Right renal cortex interstitium (tissue), 3 donors: Measurements from ENCODE around the gene P4HB. TPM values are rescaled to one million over a fixed set of nuclear protein-coding genes. Genes with fewer than 3 reads are reported as not detected.
A peak's percentile ranks its signal among the peaks of the same experiment; 100 is the strongest.

ENCODE experiments used
- DNase-seq, 3 donors: peaks; one replicate each; pipeline ENCODE4 v3.0.0-alpha.2; 2013; ENCODE audit warnings: low read depth in 3 of 3, low spot score in 2 of 3
- polyA plus RNA-seq, 3 donors: library from polyadenylated mRNA; unstranded; fragments of 120-200 nt; gene quantifications; one replicate each; pipeline ENCODE4 v1.2.1, GENCODE V29; 2013; ENCODE audit not compliant: insufficient read length in 3 of 3

The P4HB gene
- polyA plus RNA-seq, 3 donors, result 445 to 458 (median 450) TPM

- no peak for DNase-seq
Observed at GRCh38 chr17:81898029-81898866, 37.9 kb upstream of the P4HB start.

DNA sequence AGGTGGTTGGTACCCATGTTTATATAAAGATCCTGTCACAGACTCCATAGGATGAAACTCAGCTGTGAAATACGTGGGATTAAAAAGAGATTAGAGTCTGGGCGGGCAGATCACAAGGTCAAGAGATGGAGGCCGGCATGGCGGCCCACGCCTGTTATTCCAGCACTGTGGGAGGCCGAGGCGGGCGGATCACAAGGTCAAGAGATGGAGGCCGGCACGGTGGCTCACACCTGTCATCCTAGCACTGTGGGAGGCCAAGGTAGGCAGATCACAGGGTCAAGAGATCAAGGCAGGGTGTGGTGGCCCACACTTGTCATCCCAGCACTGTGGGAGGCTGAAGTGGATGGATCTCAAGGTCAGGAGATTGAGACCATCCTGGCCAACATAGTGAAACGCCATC is 35.1 kb upstream of the P4HB start:
- DNase-seq, result no peak

- DNase-seq, result no peak
Observed at GRCh38 chr17:81891303-81891552, 30.9 kb upstream of the P4HB start.

GRCh38 chr17:81890447-81891302 is 30.3 kb upstream of the P4HB start:
- no peak for DNase-seq

DNA sequence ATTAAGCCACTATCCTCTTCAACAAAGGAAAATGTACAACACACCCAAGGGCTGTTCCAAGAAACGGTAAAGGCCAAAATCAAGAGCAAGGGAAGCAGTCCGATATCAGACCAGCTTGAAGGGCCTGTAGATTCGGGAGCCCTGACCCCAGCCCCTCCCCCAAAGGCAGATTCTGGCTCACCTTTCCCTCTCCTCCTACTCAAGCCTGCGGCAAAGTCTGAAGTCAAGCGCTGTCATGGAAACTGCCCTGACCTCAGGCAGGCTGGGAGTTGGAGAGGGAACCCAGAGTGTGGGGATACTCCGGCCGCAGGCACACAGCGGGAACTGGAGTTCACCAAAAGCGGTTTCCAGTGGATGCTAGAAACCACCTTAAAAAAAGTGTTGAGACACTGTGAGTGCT is 29.3 kb upstream of the P4HB start:
- no peak for DNase-seq

DNA sequence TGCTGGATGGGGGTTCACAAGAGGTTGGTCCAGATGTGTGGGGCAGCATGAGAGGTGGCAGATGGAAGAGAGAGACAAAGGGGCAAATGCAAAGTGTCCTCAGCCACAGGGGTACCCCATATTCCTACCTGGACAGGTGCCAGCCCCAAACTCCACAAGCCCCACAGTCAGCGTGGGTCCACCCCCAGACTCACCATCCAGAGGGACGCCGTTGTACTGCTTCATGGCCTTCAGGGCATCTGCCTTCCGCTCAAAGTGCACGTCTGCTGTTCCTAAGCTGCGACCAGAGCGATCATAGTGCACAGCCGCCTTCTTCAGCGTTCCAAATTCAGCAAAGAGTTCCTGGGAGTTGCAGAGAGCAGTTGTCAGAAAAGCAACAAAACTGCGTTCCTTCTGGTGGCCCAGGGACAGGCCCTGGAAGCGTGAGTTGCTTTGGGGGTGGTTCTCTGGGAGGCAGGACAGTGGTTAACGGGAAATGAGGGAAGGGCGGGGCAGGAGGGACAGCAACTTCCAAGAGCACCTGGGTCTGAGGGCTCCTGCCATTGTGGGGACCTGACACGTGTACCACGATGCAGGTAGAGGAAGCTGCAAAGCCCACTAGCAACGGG is 28.8 kb upstream of the P4HB start:
- DNase-seq, result no peak

DNA sequence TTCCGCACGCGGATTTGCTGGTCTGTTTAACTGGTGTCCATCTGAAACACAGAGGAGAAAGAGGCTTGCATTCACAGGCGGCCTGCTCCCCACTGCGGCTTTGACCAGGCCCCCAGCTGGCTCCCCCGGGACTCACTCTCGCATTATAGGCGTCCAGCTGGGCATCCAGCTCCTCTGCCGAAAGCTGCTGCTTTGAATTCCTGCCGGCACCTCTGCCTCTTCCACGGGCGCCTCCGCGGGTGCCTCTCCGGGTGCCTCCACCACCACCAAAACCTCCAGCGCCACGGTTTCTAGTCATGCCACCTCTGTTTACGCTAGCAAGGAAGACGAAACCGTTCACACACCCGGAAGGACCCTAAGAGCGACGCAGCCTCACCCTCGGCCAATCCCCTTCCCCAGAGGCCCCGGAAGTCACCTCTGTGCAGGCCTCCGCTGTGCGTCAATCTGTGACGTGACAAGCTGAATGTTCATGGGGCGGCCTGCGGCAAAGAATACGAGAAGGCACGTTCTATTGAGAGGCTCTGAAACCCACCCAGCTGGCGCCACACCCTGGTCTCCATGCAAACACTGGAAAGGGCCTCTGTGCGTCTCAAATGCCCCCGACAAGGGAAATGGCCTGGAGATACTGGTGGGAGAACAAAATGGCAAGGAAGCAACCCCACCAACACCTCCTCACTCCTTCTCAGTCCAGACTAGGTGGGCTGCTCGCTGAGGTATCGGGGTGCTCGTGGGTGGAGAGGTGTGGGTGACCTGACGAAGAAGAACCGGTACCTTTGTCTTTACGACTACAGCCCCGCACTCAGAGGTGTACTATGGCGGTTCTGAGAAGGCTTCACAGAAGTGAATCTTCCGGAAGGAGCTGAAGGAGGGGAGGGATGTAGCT is 28.0 kb upstream of the P4HB start:
- DNase-seq, result no peak

DNA sequence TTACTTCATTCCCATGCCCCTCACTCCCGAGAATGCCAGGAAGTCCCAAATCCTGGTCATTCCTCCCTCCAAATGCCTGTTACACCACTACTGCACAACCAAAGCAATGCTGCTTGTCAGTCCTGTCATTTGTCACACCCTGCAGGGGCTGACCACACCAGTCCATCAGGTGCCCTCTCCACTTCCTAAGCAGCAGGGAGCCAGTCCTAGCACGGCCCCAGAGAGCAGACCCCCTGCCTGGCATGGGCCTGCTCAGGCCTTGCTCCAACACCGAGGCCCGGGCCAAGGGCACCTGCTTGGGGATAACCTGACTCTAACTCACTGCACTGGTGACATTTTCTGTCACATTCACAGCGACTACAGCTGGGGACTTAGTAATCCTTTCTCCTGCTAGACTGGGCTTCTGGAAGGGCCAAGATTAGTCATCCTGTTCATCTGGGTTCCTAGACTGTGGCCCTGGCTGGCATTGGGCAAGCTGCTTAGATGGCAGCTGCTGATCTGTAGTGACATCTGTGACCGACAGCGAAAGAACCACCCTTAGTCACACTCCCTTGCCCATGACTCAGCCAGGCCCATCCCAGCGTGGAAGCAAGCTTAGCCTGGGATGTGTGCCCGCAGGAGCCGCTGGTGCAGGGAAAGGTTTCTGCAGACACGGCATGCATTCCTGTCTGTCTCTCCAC is 25.7 kb upstream of the P4HB start:
- no peak for DNase-seq

GRCh38 chr17:81885454-81885853 is 25.1 kb upstream of the P4HB start:
- no peak for DNase-seq

GRCh38 chr17:81884968-81885367 is 24.6 kb upstream of the P4HB start:
- no peak for DNase-seq

GRCh38 chr17:81884520-81884919 is 24.2 kb upstream of the P4HB start:
- no peak for DNase-seq

DNA sequence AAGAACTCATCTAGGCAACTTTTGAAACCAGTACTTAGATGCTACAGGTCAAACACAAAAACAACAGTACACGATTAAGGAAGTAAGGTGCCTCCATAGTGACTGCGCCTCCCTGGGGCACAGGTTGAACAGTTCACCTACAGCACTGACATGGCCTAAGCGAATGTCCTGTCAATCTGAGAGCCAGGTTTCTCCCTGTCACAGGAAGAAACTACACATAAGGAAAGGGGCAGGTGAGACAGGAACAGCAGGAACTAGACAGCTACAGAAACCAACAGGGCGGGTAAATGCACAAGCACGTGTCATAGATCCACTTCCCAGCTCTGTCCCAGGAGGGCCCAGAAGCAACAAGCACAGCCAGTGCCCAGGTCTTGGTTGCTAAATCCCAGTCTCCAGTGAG is 18.8 kb upstream of the P4HB start:
- DNase-seq, result no peak

DNA sequence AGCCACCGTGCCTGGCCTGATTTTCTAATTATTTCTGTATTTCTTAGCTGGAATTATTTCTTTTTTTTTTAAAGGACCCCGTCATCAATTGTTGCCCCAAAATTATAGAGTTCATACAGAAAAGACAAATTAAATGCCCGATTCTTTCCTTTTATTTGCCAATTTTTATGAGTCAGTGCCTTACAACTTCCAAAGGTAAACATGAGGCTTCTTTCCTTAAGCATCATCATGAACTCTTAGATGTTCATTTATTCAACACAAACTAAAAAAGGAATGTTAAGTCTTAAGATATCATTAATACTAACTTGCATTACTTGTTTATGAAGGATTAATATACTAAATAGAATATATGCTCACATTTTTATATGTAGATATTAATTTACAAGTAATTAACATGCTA is 18.0 kb upstream of the P4HB start:
- no peak for DNase-seq

GRCh38 chr17:81877569-81877968 is 17.2 kb upstream of the P4HB start:
- no peak for DNase-seq

DNA sequence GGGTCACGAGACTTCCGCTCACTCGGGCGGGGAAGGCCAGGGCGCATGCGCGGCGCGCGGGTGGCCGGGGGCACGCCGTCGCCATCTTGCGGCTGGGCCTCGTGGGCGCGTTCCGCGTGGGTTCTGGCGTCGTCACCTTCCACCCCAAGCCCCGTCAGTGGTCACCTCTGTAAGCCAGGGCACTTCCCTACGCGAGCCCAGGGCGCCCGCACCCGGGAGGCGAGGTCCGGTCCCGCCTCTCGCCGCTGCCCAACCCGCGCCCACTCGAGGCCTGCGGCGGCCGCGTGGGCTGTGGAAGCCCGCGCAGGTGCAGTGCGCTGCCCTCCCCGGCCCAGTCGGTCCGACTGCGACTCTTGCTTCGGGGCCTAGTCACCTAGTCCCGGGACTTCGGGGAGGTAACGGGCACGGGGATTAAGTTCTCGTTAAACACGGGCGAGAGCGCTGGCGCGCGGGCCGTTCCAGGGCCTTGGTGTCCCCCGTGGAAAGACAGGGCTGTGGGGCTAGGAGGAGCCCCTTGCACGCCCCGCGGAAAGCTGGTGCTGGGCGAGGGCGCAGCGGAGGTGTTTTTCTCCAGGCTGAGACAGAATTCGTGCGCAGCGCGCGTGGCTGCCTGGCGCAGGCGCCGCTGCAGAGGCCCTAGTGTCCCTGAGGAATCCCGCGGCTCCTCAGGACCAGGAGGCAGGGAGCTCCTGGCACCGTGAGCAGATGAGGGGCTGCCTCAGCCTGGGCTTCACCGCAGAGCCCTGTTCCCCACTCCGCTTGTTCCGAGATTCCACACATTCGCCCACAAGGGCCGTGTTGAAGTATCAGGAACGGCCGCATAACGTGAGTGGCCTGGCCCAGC is 11.3 kb upstream of the P4HB start:
- DNase-seq, result peak in 2 of 3 donors; percentile 73 to 78

DNA sequence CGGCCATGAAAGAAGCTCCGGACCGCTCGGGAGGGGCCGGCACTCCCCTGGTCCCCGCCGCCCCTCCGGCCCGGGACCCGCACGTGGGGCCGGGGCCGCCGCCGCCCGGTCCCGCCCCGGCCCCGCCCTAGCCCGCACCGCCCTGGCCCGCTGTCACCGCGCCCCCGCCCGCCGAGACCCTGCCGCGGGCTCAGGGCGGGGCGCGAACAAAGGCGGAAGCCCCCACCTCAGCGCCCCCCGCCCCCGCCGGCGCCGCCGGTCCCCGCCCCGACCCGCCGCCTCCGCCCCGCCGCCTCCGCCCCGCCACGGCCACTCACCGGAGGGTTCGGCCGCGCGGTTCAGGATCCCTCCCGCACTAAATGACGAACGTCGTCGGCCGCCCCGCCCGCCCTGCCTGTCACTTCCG is 10.6 kb upstream of the P4HB start, which contains the start of gene ARHGDIA:
Gene ARHGDIA (minus strand): TSS at position 357 of the 406 bp plus-strand sequence. CDS start 1,407 bp downstream, outside the sequence.
- no peak for DNase-seq

DNA sequence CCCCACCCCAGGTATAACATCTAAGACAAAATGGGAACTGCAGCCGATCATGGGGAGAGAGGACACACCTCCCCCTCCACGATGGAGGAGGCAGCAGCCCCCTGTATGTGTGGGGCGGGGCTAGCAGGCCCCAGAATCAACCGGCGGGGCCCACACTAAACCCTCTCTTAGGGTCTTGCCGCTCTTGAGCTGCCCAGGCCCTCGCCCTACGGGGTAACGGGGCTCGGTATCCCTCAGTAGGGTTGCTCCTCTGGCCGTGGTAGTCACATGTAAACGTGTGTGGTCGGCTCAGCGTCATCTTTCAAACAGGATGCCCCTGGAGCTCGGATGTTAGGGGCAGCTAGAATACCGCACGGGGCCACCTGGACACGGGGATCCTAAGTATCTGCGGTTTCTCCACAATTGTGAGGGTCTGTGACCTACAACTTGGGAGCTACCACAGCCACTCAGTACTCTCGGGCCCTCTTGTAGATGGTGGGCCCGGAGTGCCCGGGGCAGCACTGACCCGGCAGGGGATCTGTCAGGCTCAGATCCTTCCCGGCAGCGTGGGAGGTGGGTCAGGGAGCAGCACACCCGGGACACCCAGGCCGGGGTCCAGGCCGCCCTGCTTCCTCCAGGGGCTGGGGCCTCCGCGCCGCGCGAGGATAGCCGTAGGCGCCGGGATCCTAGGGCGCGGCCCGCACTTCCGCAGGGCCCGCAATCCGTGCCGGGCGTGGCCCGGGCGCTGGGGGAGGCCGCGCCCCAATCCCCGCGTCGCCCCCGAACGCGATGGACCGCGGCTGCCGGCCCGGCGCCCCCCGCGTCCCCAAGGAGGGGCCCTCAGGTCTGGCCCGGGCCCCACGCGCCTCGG is 10.0 kb upstream of the P4HB start:
- no peak for DNase-seq
